ENCODE data around the gene FBLN1. TPM values are rescaled to one million over a fixed set of nuclear protein-coding genes. Genes with fewer than 3 reads are reported as not detected.

The FBLN1 gene
- total RNA-seq, 1 experiment from 2014 or later, result 183 TPM

- TF ChIP-seq E2F4 (CRISPR knock-in tag; IDR thresholded peaks at IDR 0.05; ENCODE audit: borderline replicate concordance, low read depth) (no peak), MLX (CRISPR knock-in tag; IDR thresholded peaks at IDR 0.05) (no peak), PRRX2 (CRISPR knock-in tag; IDR thresholded peaks at IDR 0.05) (no peak), NFE2L1 (CRISPR knock-in tag; IDR thresholded peaks at IDR 0.05) (no peak), PRDM15 (CRISPR knock-in tag; IDR thresholded peaks at IDR 0.05) (no peak), ZBTB21 (CRISPR knock-in tag; IDR thresholded peaks at IDR 0.05; ENCODE audit: borderline replicate concordance) (no peak), TEAD4 (CRISPR knock-in tag; IDR thresholded peaks at IDR 0.05) (no peak), ZNF232 (CRISPR knock-in tag; IDR thresholded peaks at IDR 0.05) (no peak), SP1 (CRISPR knock-in tag; conservative IDR thresholded peaks at IDR 0.05) (no peak), OVOL2 (CRISPR knock-in tag; IDR thresholded peaks at IDR 0.05; ENCODE audit: borderline replicate concordance) (no peak), MXD4 (CRISPR knock-in tag; IDR thresholded peaks at IDR 0.05; ENCODE audit: borderline replicate concordance) (no peak), SMAD3 (CRISPR knock-in tag; IDR thresholded peaks at IDR 0.05; ENCODE audit: borderline replicate concordance) (no peak), ESRRA (CRISPR knock-in tag; IDR thresholded peaks at IDR 0.05; ENCODE audit: borderline replicate concordance) (no peak), ATF1 (CRISPR knock-in tag; IDR thresholded peaks at IDR 0.05) (no peak)
- TF ChIP-seq, protein P1, sequence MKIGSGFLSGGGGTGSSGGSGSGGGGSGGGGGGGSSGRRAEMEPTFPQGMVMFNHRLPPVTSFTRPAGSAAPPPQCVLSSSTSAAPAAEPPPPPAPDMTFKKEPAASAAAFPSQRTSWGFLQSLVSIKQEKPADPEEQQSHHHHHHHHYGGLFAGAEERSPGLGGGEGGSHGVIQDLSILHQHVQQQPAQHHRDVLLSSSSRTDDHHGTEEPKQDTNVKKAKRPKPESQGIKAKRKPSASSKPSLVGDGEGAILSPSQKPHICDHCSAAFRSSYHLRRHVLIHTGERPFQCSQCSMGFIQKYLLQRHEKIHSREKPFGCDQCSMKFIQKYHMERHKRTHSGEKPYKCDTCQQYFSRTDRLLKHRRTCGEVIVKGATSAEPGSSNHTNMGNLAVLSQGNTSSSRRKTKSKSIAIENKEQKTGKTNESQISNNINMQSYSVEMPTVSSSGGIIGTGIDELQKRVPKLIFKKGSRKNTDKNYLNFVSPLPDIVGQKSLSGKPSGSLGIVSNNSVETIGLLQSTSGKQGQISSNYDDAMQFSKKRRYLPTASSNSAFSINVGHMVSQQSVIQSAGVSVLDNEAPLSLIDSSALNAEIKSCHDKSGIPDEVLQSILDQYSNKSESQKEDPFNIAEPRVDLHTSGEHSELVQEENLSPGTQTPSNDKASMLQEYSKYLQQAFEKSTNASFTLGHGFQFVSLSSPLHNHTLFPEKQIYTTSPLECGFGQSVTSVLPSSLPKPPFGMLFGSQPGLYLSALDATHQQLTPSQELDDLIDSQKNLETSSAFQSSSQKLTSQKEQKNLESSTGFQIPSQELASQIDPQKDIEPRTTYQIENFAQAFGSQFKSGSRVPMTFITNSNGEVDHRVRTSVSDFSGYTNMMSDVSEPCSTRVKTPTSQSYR (CRISPR knock-in tag; IDR thresholded peaks at IDR 0.05), result no peak
- TF ChIP-seq, protein P2, sequence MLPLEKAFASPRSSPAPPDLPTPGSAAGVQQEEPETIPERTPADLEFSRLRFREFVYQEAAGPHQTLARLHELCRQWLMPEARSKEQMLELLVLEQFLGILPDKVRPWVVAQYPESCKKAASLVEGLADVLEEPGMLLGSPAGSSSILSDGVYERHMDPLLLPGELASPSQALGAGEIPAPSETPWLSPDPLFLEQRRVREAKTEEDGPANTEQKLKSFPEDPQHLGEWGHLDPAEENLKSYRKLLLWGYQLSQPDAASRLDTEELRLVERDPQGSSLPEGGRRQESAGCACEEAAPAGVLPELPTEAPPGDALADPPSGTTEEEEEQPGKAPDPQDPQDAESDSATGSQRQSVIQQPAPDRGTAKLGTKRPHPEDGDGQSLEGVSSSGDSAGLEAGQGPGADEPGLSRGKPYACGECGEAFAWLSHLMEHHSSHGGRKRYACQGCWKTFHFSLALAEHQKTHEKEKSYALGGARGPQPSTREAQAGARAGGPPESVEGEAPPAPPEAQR (CRISPR knock-in tag; IDR thresholded peaks at IDR 0.05), result no peak
- TF ChIP-seq, protein P3, sequence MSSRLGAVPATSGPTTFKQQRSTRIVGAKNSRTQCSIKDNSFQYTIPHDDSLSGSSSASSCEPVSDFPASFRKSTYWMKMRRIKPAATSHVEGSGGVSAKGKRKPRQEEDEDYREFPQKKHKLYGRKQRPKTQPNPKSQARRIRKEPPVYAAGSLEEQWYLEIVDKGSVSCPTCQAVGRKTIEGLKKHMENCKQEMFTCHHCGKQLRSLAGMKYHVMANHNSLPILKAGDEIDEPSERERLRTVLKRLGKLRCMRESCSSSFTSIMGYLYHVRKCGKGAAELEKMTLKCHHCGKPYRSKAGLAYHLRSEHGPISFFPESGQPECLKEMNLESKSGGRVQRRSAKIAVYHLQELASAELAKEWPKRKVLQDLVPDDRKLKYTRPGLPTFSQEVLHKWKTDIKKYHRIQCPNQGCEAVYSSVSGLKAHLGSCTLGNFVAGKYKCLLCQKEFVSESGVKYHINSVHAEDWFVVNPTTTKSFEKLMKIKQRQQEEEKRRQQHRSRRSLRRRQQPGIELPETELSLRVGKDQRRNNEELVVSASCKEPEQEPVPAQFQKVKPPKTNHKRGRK (CRISPR knock-in tag; IDR thresholded peaks at IDR 0.05; ENCODE audit: borderline replicate concordance), result no peak
- Mint-ChIP-seq H3K4me1 (no peaks in the 10 kb centered on the region), H3K9me3 (peaks cover 43% of the 10 kb centered on the region), H3K4me3 (no peak overlapping the region), H3K27me3 (ENCODE audit: low read depth) (peaks cover 12% of the 10 kb centered on the region), H3K36me3 (peaks cover 24% of the 10 kb centered on the region), H3K27ac (no peak overlapping the region)
- POLR2A ChIA-PET, result no interaction called here
- ATAC-seq (no peak), DNase-seq (ENCODE audit: low spot score) (no peak)
- CTCF ChIA-PET, result no interaction called here
Observed at GRCh38 chr22:45482169-45482568, 20.5 kb upstream of the FBLN1 start.
